Measurements from ENCODE around the gene DNAJC24. TPM values are rescaled to one million over a fixed set of nuclear protein-coding genes. Genes with fewer than 3 reads are reported as not detected.

The DNAJC24 gene
- total RNA-seq, 1 experiment from 2014 or later: 18.2 TPM

DNA sequence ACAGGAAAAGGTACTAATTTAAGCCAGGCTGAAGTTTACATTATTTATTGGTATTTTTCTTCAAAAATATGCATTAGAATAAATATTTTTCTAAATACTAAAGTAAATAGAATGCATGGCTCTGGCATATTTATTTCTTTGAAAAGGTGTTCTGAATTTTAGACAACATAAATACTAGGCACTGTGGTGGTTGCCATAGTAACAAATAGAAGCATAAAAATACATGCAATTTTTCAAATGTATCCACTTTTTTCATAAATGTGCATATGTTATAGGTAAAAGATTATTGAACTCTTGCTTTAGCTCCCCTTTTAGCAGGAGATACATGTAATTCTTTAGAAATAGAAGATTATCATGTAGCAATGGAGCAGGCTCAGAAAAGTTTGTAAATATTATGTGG is 18.5 kb upstream of the DNAJC24 start:
- Histone ChIP-seq H2AFZ (no peak overlapping the region), H3K27me3 (ENCODE audit: insufficient read depth, low read depth) (no peaks in the 10 kb centered on the region), H3K9me3 (ENCODE audit: insufficient read depth, low read depth) (no peaks in the 10 kb centered on the region), H3K9me2 (ENCODE audit: insufficient read depth) (no peaks in the 10 kb centered on the region; the same call in 1 of the 2 replicates), H3K27ac (no peak overlapping the region), H3K79me2 (ENCODE audit: low read depth) (no peaks in the 10 kb centered on the region), H3F3A (ENCODE audit: insufficient read depth, low read depth) (no peaks in the 10 kb centered on the region), H3K4me1 (replicated peaks; ENCODE audit: insufficient read depth) (no peaks in the 10 kb centered on the region), H3K4me3 (no peak overlapping the region), H4K20me1 (ENCODE audit: insufficient read depth) (no peaks in the 10 kb centered on the region), H3K4me2 (no peak overlapping the region), H3K36me3 (ENCODE audit: low read depth) (no peaks in the 10 kb centered on the region)
- ChIA-PET POLR2A (ENCODE audit: unreplicated experiment) (no interaction called here), CTCF (no interaction called here)
- BruUV-seq (replicated peaks): no TSS peak
- intact Hi-C loops (cut with micrococcal nuclease; ENCODE audit: unreplicated experiment): no loop called here
- TF ChIP-seq, protein P1, sequence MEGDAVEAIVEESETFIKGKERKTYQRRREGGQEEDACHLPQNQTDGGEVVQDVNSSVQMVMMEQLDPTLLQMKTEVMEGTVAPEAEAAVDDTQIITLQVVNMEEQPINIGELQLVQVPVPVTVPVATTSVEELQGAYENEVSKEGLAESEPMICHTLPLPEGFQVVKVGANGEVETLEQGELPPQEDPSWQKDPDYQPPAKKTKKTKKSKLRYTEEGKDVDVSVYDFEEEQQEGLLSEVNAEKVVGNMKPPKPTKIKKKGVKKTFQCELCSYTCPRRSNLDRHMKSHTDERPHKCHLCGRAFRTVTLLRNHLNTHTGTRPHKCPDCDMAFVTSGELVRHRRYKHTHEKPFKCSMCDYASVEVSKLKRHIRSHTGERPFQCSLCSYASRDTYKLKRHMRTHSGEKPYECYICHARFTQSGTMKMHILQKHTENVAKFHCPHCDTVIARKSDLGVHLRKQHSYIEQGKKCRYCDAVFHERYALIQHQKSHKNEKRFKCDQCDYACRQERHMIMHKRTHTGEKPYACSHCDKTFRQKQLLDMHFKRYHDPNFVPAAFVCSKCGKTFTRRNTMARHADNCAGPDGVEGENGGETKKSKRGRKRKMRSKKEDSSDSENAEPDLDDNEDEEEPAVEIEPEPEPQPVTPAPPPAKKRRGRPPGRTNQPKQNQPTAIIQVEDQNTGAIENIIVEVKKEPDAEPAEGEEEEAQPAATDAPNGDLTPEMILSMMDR (conservative IDR thresholded peaks at IDR 0.05): no peak
- no peak for TF ChIP-seq EZH2 (IDR thresholded peaks at IDR 0.05; ENCODE audit: low read depth)
- DNase-seq: no peak

DNA sequence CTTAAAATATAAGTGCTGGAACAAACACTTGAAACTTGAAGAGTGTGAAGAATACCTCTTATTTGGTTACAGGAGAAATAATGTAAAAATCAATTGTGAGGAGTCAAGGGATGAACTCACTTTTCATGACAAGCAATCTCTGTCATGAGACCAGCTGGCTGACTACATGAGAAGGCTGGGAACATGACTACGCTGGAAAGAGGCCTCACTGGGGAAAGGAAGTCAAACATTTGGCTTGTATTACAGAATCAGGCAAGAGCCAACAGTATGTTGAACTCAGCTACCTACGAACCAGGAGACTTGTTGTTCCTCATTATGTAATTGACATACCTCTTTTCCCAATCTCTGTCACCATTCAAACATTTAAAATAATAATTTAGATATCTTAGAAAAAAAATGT is 14.5 kb upstream of the DNAJC24 start:
- no TSS peak for BruUV-seq (replicated peaks)
- CTCF ChIA-PET: no interaction called here
- Histone ChIP-seq H3K36me3 (ENCODE audit: low read depth) (no peaks in the 10 kb centered on the region), H3K9me3 (ENCODE audit: insufficient read depth, low read depth) (no peaks in the 10 kb centered on the region), H3K27me3 (ENCODE audit: insufficient read depth, low read depth) (no peaks in the 10 kb centered on the region), H2AFZ (no peak overlapping the region), H4K20me1 (ENCODE audit: insufficient read depth) (no peaks in the 10 kb centered on the region), H3F3A (ENCODE audit: insufficient read depth, low read depth) (no peaks in the 10 kb centered on the region), H3K9me2 (ENCODE audit: insufficient read depth) (no peaks in the 10 kb centered on the region; the same call in 1 of the 2 replicates), H3K4me2 (no peak overlapping the region), H3K27ac (no peak overlapping the region), H3K79me2 (ENCODE audit: low read depth) (no peaks in the 10 kb centered on the region), H3K4me1 (replicated peaks; ENCODE audit: insufficient read depth) (no peaks in the 10 kb centered on the region), H3K4me3 (no peak overlapping the region)
- POLR2A ChIA-PET (ENCODE audit: unreplicated experiment): no interaction called here
- intact Hi-C loops (cut with micrococcal nuclease; ENCODE audit: unreplicated experiment): no loop called here
- no peak for DNase-seq
- TF ChIP-seq EZH2 (IDR thresholded peaks at IDR 0.05; ENCODE audit: low read depth): no peak
- TF ChIP-seq, protein P1 (conservative IDR thresholded peaks at IDR 0.05): no peak

DNA sequence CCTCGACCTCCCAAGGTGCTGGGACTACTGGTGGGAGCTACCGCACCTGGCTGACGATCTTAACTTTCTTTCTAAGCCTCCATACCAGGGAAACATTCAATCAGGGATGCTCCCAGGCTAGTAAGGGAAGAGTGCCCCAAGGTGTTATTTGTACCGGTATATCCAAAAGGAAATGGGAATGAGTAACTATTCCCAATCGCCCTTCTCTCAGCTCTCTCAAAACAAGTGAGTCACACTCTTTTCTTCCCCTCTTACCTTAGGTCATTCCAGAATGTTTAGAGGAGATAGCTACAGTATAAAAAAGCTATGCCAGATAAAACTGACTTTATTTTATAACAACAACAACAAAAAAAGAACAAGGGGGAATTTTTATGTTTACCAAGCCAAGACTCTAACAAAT is 13.8 kb upstream of the DNAJC24 start:
- TF ChIP-seq EZH2 (IDR thresholded peaks at IDR 0.05; ENCODE audit: low read depth): no peak
- TF ChIP-seq, protein P1 (conservative IDR thresholded peaks at IDR 0.05): no peak
- Histone ChIP-seq H3K79me2 (ENCODE audit: low read depth) (no peaks in the 10 kb centered on the region), H3K9me3 (ENCODE audit: insufficient read depth, low read depth) (no peaks in the 10 kb centered on the region), H3K4me3 (no peak overlapping the region), H3K27ac (no peak overlapping the region), H3F3A (ENCODE audit: insufficient read depth, low read depth) (no peaks in the 10 kb centered on the region), H3K9me2 (ENCODE audit: insufficient read depth) (no peaks in the 10 kb centered on the region; the same call in 1 of the 2 replicates), H3K4me2 (no peak overlapping the region), H2AFZ (no peak overlapping the region), H3K27me3 (ENCODE audit: insufficient read depth, low read depth) (no peaks in the 10 kb centered on the region), H3K36me3 (ENCODE audit: low read depth) (no peaks in the 10 kb centered on the region), H3K4me1 (replicated peaks; ENCODE audit: insufficient read depth) (no peaks in the 10 kb centered on the region), H4K20me1 (ENCODE audit: insufficient read depth) (no peaks in the 10 kb centered on the region)
- BruUV-seq (replicated peaks): no TSS peak
- DNase-seq: no peak
- intact Hi-C loops (cut with micrococcal nuclease; ENCODE audit: unreplicated experiment): no loop called here
- ChIA-PET CTCF (no interaction called here), POLR2A (ENCODE audit: unreplicated experiment) (no interaction called here)

Data from PC-9 (cell line).